ENCODE data around the gene AHRR. TPM values are rescaled to one million over a fixed set of nuclear protein-coding genes. Genes with fewer than 3 reads are reported as not detected.

AHRR gene
- total RNA-seq, 4 donors from 2014 or later, result 0.26 to 9.1 (median 6.6) TPM; not detected in 1

DNA sequence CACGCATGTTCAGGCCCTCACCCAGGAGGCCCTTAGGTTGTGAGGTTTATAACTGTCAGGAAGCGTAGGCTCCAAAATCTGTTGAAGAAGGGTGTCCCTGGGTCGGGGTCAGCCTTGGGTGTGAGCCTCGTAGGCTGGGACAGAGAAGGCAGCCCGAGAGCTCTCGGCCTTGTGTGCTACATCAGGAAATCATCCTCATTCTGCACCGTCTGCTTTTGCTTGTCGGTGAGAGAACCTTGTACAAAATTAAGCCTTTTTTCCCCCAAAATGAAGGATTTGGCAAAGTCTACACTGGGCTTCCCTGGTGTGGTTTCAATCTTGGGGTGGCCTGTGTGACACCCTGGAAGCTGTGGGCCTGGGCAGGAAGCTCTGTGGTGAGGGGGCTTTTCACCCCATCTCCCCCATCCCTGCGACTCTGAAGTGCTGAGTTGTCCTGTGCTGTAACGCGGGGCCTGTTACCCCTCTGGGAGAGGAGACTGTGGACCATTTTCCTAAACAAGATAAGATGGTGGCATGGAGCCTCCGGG, 55.3 kb downstream of the AHRR start:
- Histone ChIP-seq H3K27me3 (no peaks in the 10 kb centered on the region), H3K27ac (no peak overlapping the region), H3K36me3 (no peaks in the 10 kb centered on the region), H3K4me3 (no peak overlapping the region), H3K9me3 (no peaks in the 10 kb centered on the region), H3K4me1 (peaks cover 0 to 13% of the 10 kb centered on the region in 2 donors)
- DNase-seq, result peak in 1 of 2 donors; percentile 7
- TF ChIP-seq POLR2A (IDR thresholded peaks at IDR 0.05) (no peak), CTCF (IDR thresholded peaks at IDR 0.05) (no peak)
- intact Hi-C loops (cut with DNase I; ENCODE audit: low total_unique reads), result no loop called here

GRCh38 chr5:377326-377981, 55.9 kb downstream of the AHRR start:
- Histone ChIP-seq H3K36me3 (no peaks in the 10 kb centered on the region), H3K27ac (no peak overlapping the region)

DNA sequence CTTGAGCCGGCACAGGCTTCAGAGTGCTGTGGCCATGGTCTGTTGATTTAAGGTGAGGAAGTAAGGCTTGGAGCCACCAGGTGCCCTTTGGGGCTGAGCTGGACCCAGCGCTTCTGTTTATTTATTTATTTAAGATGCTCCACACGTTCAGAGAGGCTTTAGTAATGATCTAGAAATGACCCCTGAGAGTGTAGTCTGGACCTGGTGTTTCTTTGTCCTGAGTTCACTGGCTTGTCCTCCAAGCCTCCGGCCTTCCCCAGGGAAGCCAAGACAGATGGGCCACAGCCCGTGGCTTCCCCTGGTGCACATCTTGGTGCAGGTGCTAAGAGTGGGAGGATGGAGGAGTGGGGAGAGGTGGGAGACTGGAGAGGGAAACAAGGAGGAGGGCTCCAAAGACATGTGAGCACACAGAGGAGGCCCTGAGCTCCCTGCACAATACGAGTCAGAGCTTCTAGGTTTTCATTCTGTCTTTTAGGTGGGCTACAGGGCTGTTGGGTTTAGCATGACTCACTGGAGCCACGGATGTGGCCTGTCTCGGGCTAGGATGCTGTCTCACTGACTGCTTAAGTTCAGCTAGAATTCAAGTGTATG, 56.9 kb downstream of the AHRR start:
- Histone ChIP-seq H3K27me3 (no peaks in the 10 kb centered on the region), H3K4me3 (no peak overlapping the region), H3K9me3 (no peaks in the 10 kb centered on the region), H3K4me1 (peaks cover 0 to 13% of the 10 kb centered on the region in 2 donors), H3K27ac (no peak overlapping the region), H3K36me3 (no peaks in the 10 kb centered on the region)
- TF ChIP-seq CTCF (IDR thresholded peaks at IDR 0.05), result no peak
- no peak for TF ChIP-seq POLR2A (IDR thresholded peaks at IDR 0.05)
- intact Hi-C loops (cut with DNase I; ENCODE audit: low total_unique reads), result no loop called here
- peak in 1 of 2 donors; percentile 3 for DNase-seq

More at GRCh38 chr5:377326-377981, 55.9 kb downstream of the AHRR start:
- H3K4me1 ChIP-seq, result peaks cover 0 to 13% of the 10 kb centered on the region in 2 donors
- TF ChIP-seq CTCF (IDR thresholded peaks at IDR 0.05) (no peak), POLR2A (IDR thresholded peaks at IDR 0.05) (no peak)
- DNase-seq, result peak in 1 of 2 donors; percentile 3
- intact Hi-C loops (cut with DNase I; ENCODE audit: low total_unique reads), result no loop called here
- H3K4me3 ChIP-seq, result no peak overlapping the region
- no peaks in the 10 kb centered on the region for H3K27me3 ChIP-seq
- H3K9me3 ChIP-seq, result no peaks in the 10 kb centered on the region

- Histone ChIP-seq H3K27ac (no peak overlapping the region), H3K36me3 (no peaks in the 10 kb centered on the region), H3K9me3 (no peaks in the 10 kb centered on the region), H3K4me3 (no peak overlapping the region), H3K27me3 (no peaks in the 10 kb centered on the region), H3K4me1 (peaks cover 0 to 5% of the 10 kb centered on the region in 2 donors)
- intact Hi-C loops (cut with DNase I; ENCODE audit: low total_unique reads), result no loop called here
- TF ChIP-seq CTCF (IDR thresholded peaks at IDR 0.05) (no peak), POLR2A (IDR thresholded peaks at IDR 0.05) (no peak)
- no peak for DNase-seq
Measured at GRCh38 chr5:378976-379742, 57.6 kb downstream of the AHRR start.
